Endothelial cell of umbilical vein (primary cell): Measurements from ENCODE around the gene CCDC157. TPM values are rescaled to one million over a fixed set of nuclear protein-coding genes. Genes with fewer than 3 reads are reported as not detected.

Experiments used
- BruUV-seq: library from RNA; stranded (reverse); fragments of 400-500 nt; replicated peaks from 2 replicates; lab custom pipeline; 2021; lab: Mats Ljungman, UMichigan
- CTCF ChIA-PET: fragments of 300-600, 350-600 bp; sonication (Branson Sonifier 250); formaldehyde crosslinking; loops from one replicate; lab custom pipeline; 2021; ENCODE audit warnings: antibody characterized with exemption, inconsistent platforms; lab: Charles Lee
- POLR2A ChIA-PET: fragments of 300-600, 350-600 bp; sonication (Branson Sonifier 250); formaldehyde crosslinking; loops from one replicate; lab custom pipeline; 2021; ENCODE audit warnings: antibody characterized with exemption, inconsistent platforms; lab: Charles Lee
- DNase-seq: peaks from one replicate; pipeline ENCODE4 v3.0.0-alpha.2; 2011; ENCODE audit warnings: low read depth, low spot score
- FAIRE-seq: peaks from 2 replicates; lab custom pipeline; 2011; peaks lifted over from hg19 to GRCh38; lab: Jason Lieb, UNC
- H2AFZ ChIP-seq: 2 replicates; pipeline ENCODE4 v1.6.0; 2012; ENCODE audit warnings: low read depth, low read length, control low read depth, inconsistent platforms
- H3K27ac ChIP-seq: 2 replicates; pipeline ENCODE4 v1.5.1; 2011; ENCODE audit warnings: low read depth, mild to moderate bottlenecking, control low read depth, low read length, moderate library complexity; ENCODE audit not compliant: insufficient read depth
- H3K27me3 ChIP-seq, 2 experiments: 2 replicates each; pipeline versions ENCODE4 v1.6.0 to v1.6.1; 2011; ENCODE audit warnings: low read length in 2 of 2, mixed read lengths in 1 of 2; ENCODE audit not compliant: control insufficient read depth in 2 of 2, insufficient read depth in 2 of 2
- H3K36me3 ChIP-seq, 2 experiments: 2 replicates in 1 of 2; 3 replicates in 1 of 2; pipeline ENCODE4 v1.5.1; 2011; ENCODE audit warnings: low read length in 2 of 2, mild to moderate bottlenecking in 1 of 2, moderate library complexity in 1 of 2; ENCODE audit not compliant: control insufficient read depth in 2 of 2, insufficient read depth in 2 of 2; ENCODE audit errors: extremely low read depth in 1 of 2
- H3K4me1 ChIP-seq: 3 replicates; pipeline ENCODE4 v1.5.1; 2011; ENCODE audit warnings: mild to moderate bottlenecking, low read length; ENCODE audit not compliant: control insufficient read depth, insufficient read depth; ENCODE audit errors: extremely low read depth
- H3K4me2 ChIP-seq: 2 replicates; pipeline ENCODE4 v1.6.1; 2011; ENCODE audit warnings: low read length, control low read depth, mixed read lengths; ENCODE audit not compliant: insufficient read depth
- H3K4me3 ChIP-seq, 3 experiments: fragments of 200-600 bp in 1 of 3; sonication (generic), shearing (Covaris generic) in 1 of 3; replicated peaks in 1 of 3; 2 replicates each; pipeline ENCODE4 v1.5.1; 2011 to 2016; ENCODE audit warnings: control low read depth in 3 of 3, low read length in 3 of 3, mild to moderate bottlenecking in 2 of 3, inconsistent platforms in 1 of 3, low read depth in 1 of 3, moderate library complexity in 1 of 3; ENCODE audit not compliant: insufficient read depth in 1 of 3
- H3K79me2 ChIP-seq: 2 replicates; pipeline ENCODE4 v1.6.0; 2012; ENCODE audit warnings: low read length, inconsistent platforms; ENCODE audit not compliant: control insufficient read depth, insufficient read depth
- H3K9ac ChIP-seq: replicated peaks from 2 replicates; pipeline ENCODE3; 2011; ENCODE audit warnings: low read length, control low read depth; ENCODE audit not compliant: insufficient read depth; ENCODE audit errors: extremely low read depth
- H3K9me1 ChIP-seq: replicated peaks from 3 replicates; pipeline ENCODE4 v1.6.0; 2011; ENCODE audit warnings: mild to moderate bottlenecking, low read length; ENCODE audit not compliant: control insufficient read depth, insufficient read depth; ENCODE audit errors: extremely low read depth
- H3K9me3 ChIP-seq: replicated peaks from 2 replicates; pipeline ENCODE4 v1.5.1; 2012; ENCODE audit warnings: low read length, inconsistent platforms; ENCODE audit not compliant: control insufficient read depth, insufficient read depth
- H4K20me1 ChIP-seq: replicated peaks from 2 replicates; pipeline ENCODE3; 2011; ENCODE audit warnings: mild to moderate bottlenecking, low read length; ENCODE audit not compliant: control insufficient read depth, insufficient read depth; ENCODE audit errors: extremely low read depth
- EZH2 ChIP-seq: IDR thresholded peaks from 2 replicates; pipeline ENCODE4 v1.6.1; 2012; ENCODE audit warnings: borderline replicate concordance, low read depth, mild to moderate bottlenecking, moderate library complexity, low read length, inconsistent platforms; ENCODE audit not compliant: severe bottlenecking
- FOS ChIP-seq: IDR thresholded peaks from 2 replicates; pipeline ENCODE4 v1.6.1; 2011; ENCODE audit warnings: mild to moderate bottlenecking, low read length, moderate library complexity, borderline replicate concordance; ENCODE audit not compliant: insufficient read depth
- GATA2 ChIP-seq: IDR thresholded peaks from 2 replicates; pipeline ENCODE4 v1.7.0; 2011; ENCODE audit warnings: low read depth, mild to moderate bottlenecking, moderate library complexity, mixed read lengths, low read length; ENCODE audit not compliant: insufficient read length, insufficient read depth
- JUN ChIP-seq: IDR thresholded peaks from 2 replicates; pipeline ENCODE4 v1.6.1; 2011; ENCODE audit warnings: borderline replicate concordance, low read depth; ENCODE audit not compliant: insufficient read length, insufficient read depth
- MYC ChIP-seq: IDR thresholded peaks from one replicate; pipeline ENCODE4 v1.6.1; 2011; ENCODE audit warnings: mild to moderate bottlenecking, low read depth, low read length
- POLR2A ChIP-seq: IDR thresholded peaks from 2 replicates; pipeline ENCODE4 v1.6.1; 2012; ENCODE audit warnings: low read depth, mild to moderate bottlenecking, control low read depth, low read length
- POLR2AphosphoS5 ChIP-seq: IDR thresholded peaks from 2 replicates; pipeline ENCODE4 v1.6.1; 2012; ENCODE audit warnings: low read depth, mild to moderate bottlenecking, control low read depth, low read length, moderate library complexity; ENCODE audit not compliant: insufficient read depth
- dilution Hi-C: fragments of 300-500 bp; cut with MboI; formaldehyde crosslinking; loops from one replicate; pipeline ENCODE4 v1.15.0; 2019; ENCODE audit warnings: low sequenced_read_pairs; ENCODE audit not compliant: extremely low pct_ligation_motif_present
- intact Hi-C: fragments of 100-400 bp; cut with micrococcal nuclease; formaldehyde crosslinking; loops from one replicate; pipeline ENCODE4 v1.10.0; 2022
- polyA plus RNA-seq, 4 experiments: library from polyadenylated mRNA; depleted of rRNA in 3 of 4; stranded (reverse) in 3 of 4; unstranded in 1 of 4; fragments of >200 nt; gene quantifications; 2 replicates each; pipeline versions ENCODE4 v1.2.1 to v1.2.3, GENCODE V29; 2011 to 2012; ENCODE audit warnings: missing spikeins in 1 of 4
- total RNA-seq: library from RNA; stranded (reverse); gene quantifications from 2 replicates; pipeline ENCODE4 v1.2.3, GENCODE V29; 2021
- TF ChIP-seq, protein P1 (sequence below): IDR thresholded peaks from 2 replicates; pipeline ENCODE4 v1.6.1; 2011; ENCODE audit not compliant: insufficient read depth, insufficient read length
- TF ChIP-seq, protein P2 (sequence below), 2 donors: IDR thresholded peaks; 1 replicate in 1 of 2; 2 replicates in 1 of 2; pipeline ENCODE4 v1.5.1; 2011; ENCODE audit warnings: low read length in 2 of 2, mild to moderate bottlenecking in 2 of 2, moderate library complexity in 2 of 2, control low read depth in 1 of 2, inconsistent platforms in 1 of 2, low read depth in 1 of 2; ENCODE audit not compliant: insufficient read depth in 1 of 2; ENCODE audit errors: extremely low read depth in 1 of 2

Gene CCDC157
- total and polyA plus RNA-seq, 2 donors (not counting 3 experiments of a cell fraction or from before 2014, with no cell fraction given) = 2.1 to 3.1 TPM

DNA sequence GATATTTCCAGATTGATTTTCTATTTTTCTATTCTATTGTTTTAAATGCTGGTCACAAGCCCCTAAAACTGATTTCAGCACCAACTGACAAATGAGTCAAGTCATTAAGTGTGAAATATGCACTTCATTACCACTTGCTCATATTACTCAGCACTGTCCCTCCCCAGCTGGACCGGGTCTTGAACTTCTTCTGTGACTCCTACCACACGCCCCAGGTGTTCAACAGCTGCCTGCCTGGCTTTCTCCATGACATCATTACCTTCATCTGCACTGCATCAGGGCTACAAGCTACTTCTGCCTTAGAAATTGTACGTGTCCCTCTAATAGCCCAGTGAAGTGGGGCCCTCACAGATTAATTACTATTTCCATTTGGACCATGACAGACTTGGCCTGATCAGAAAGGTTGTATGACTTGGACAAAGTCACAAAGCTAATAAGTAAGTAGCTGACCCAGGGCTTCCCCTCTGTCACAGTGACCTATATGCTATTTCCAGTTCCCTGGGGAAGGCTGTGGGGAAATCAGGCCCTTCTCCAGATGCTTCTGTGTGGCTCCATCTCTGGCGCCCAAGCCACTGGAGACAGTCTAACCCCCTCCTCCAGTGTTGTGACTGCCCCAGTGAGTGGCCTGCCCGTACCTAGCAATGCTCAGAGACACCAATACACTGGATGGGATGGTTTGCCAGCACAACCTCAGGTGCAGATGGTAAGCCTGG, 48.1 kb upstream of the CCDC157 start:
- Histone ChIP-seq H4K20me1 (no peaks in the 10 kb centered on the region), H3K27ac (no peak overlapping the region), H3K4me2 (no peak overlapping the region), H3K9me1 (no peaks in the 10 kb centered on the region), H3K9me3 (no peaks in the 10 kb centered on the region), H3K4me3 (no peak overlapping the region), H3K36me3 (no peaks in the 10 kb centered on the region), H2AFZ (no peak overlapping the region), H3K79me2 (no peaks in the 10 kb centered on the region), H3K4me1 (peaks cover 23% of the 10 kb centered on the region), H3K27me3 (no peaks in the 10 kb centered on the region), H3K9ac (no peak overlapping the region)
- dilution Hi-C loops (no loop called here), intact Hi-C loops (no loop called here)
- DNase-seq (no peak), FAIRE-seq (no peak)
- BruUV-seq = no TSS peak
- ChIA-PET CTCF (no interaction called here), POLR2A (no interaction called here)
- TF ChIP-seq GATA2 = no peak
- TF ChIP-seq JUN = no peak
- no peak for TF ChIP-seq FOS
- no peak for TF ChIP-seq MYC
- TF ChIP-seq POLR2AphosphoS5 = no peak
- TF ChIP-seq POLR2A = no peak
- TF ChIP-seq, protein P1, sequence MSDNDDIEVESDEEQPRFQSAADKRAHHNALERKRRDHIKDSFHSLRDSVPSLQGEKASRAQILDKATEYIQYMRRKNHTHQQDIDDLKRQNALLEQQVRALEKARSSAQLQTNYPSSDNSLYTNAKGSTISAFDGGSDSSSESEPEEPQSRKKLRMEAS = no peak
- no peak for TF ChIP-seq EZH2
- TF ChIP-seq, protein P2, sequence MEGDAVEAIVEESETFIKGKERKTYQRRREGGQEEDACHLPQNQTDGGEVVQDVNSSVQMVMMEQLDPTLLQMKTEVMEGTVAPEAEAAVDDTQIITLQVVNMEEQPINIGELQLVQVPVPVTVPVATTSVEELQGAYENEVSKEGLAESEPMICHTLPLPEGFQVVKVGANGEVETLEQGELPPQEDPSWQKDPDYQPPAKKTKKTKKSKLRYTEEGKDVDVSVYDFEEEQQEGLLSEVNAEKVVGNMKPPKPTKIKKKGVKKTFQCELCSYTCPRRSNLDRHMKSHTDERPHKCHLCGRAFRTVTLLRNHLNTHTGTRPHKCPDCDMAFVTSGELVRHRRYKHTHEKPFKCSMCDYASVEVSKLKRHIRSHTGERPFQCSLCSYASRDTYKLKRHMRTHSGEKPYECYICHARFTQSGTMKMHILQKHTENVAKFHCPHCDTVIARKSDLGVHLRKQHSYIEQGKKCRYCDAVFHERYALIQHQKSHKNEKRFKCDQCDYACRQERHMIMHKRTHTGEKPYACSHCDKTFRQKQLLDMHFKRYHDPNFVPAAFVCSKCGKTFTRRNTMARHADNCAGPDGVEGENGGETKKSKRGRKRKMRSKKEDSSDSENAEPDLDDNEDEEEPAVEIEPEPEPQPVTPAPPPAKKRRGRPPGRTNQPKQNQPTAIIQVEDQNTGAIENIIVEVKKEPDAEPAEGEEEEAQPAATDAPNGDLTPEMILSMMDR (IDR thresholded peaks at IDR 0.05; ENCODE audit: extremely low read depth in 1 of 2, insufficient read depth in 1 of 2, low read depth in 1 of 2, low read length in 2 of 2) = no peak
